IPS-11a (cell line): ENCODE data around the gene NXNL2.

Source experiments
- H3K4me3 ChIP-seq: one replicate; pipeline ENCODE4 v1.5.1; 2013; ENCODE audit warnings: low read depth, low read length, control low read depth

Gene NXNL2

DNA sequence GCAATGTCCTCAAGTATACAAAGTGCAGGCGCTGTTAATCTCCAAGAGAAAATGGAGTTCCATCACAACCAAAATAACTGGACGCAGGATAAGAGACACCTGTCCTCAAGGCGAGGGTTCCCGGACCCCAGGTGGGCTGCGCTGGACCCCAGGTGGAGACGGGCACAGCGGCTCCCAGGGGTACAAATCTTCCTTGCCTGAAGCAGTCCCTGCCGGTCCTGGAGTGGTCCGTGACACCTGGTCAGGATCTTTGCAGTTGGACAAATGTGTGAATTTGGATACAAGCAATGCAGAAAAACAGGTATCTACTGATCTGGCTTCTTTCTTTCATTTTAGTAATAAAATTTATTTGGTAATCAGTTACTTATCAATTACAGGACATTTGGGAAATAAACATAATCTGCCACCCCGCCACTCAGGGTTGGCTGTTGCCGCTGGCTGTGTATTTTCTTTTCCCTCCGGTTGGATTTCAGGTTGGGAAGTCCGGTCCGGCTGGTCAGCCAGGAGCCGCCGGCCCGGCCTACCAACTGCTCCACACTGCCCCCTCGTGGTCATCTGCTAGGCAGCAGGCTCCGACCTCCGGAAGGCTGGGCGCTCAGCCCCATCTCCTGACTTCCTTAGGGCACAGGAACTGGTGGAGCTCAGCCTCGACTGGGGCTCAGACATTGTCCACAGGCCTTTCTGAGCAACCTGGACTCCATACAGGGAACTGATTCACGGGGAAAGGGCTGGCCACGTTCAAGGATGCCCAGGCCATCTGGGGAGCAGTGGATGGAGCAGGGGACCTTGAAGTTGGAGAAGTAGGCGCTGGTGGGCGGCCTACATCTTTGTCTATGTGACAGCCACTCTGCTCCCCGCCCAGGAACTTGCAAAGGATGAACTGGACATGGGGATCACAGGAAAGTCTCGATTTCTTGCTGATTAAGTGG, 43.4 kb downstream of the NXNL2 start:
- H3K4me3 ChIP-seq = no peak overlapping the region

DNA sequence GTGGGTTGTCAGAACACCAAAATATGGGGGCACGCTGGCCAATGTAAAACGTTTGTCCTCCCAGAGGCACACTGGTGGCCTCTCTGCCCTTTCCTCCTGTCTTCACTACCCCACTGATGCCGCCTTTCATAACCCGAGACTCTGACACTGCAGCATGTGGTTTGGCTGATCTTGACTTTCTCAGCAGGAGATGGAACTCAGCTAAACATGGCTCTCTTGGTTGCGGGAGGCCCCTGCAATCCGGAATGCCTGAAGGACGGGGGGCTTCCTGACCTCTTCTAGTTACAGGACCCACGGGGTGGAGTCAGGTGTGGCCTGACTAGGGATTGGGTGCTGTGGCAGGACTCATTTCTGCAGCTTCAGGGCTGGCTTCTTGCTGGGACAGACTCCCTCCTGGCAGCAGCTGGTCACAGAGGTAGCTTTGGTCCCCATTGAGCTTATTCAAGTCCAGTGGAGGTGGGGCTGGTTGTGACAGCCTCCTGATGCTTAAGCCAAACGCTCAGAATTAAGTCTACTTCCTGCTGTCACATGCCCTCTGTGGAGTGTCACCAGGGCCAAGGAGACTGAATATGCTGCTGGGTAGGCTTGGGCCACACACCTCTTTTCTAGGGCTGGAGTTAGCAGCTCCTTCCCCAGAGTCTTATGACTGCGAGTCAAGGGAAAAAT, 44.2 kb downstream of the NXNL2 start:
- no peak overlapping the region for H3K4me3 ChIP-seq

DNA sequence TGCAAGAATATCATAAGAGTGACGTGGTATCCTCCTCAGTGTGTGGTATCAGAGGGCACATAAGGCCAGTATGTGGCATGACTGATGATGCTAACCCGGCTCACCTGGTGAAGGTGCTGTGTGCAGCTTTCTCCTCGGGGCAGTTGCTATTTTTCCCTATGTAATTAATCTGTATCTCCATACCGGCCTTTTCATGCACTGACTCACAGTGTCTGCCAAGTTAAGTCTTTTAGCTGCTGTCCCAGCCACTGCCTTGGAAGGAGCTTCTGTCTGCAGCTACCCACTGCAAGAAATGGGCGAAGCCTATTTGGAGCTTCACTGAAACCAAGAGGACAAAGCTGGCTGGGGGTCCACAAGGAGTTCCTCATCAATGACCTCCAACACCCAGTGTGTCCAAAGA, 46.0 kb downstream of the NXNL2 start:
- H3K4me3 ChIP-seq = no peak overlapping the region

DNA sequence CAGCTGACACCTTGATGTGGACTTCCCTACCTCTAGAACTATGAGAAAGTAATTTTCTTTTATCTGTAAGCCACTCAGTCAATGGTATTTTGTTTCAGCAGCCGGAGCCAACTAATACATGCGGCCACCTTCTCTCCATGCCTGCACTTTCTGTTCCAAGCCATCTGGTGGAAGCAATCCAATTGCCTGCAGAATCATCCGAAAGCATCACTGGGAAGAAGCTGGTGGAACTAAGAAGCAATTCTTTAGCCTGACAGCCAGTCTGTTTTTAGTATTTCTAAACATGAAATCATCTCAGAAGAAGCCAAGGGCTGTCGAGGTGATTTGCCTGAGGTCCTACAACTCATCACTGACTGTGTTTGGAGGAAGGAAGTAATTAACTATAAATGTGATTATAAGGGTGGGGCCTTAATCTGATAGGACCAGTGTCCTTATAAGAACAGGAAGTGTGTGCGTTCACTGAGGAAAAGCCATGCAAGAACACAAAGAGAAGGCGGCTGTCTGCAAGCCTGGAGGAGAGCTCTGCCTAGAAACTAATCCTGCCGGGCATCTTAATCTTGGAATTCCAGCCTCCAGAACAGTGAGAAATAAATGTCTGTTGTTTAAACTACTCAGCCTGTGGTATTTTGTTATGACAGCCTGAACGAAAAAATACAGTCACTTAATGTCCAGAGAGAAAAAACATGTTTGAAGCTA, 49.1 kb downstream of the NXNL2 start:
- H3K4me3 ChIP-seq = no peak overlapping the region

DNA sequence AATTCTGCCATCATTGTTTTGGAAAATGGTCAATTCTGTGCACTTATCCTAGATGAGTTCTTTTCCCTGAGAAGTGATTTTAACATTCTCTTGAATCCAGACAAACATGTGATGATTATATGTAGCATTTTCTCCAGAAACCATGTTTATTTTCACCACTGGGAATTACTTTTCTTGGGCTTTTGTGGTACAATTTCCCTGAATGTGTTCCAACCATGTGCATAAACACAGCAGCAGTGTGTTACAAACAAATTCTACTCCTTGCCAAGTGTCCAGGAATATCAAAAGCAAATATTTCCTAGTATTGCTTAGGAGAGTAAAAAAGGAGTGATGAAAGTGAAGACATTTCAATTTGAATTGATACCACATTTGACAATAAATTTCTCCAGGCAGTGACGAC, 50.4 kb downstream of the NXNL2 start:
- no peak overlapping the region for H3K4me3 ChIP-seq

DNA sequence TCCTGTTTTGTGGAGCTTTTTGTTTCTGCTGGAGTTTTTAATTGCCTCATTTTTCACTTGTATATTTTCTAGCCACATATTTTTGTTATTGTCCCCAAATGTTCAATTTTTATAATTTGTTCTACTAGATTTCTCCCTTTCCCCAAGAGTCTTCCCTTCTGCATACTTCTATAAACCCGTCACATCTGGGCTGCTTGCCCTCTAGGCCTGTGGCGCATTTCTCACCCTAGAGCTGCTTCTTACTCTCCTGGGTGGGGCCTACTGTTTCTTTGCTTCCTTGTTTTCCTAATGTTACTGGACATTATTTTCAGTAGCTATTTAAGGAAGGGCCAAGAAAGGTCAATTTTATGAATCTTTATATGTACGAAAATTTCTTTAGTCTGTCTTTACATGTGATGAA, 51.5 kb downstream of the NXNL2 start:
- H3K4me3 ChIP-seq = no peak overlapping the region

DNA sequence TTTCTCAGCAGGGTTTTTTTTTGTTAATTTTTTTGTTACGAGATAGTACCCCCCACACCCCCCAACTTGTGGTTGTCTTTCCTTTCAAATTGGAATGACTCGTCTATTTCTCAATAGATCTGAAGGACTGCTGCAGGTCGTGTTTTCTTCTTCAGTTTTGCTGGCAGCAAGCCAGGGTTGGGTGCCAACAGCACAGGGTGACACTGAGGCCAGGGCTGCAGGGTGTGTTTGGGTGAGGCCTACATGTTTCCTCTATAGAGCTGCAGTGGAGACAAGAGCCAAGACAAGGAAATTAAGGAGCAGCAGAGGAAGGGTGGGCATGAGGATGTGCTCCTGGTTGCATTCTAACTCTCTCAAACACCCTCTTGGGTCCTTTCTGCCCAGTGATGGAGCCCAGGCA, 52.2 kb downstream of the NXNL2 start:
- H3K4me3 ChIP-seq = no peak overlapping the region

DNA sequence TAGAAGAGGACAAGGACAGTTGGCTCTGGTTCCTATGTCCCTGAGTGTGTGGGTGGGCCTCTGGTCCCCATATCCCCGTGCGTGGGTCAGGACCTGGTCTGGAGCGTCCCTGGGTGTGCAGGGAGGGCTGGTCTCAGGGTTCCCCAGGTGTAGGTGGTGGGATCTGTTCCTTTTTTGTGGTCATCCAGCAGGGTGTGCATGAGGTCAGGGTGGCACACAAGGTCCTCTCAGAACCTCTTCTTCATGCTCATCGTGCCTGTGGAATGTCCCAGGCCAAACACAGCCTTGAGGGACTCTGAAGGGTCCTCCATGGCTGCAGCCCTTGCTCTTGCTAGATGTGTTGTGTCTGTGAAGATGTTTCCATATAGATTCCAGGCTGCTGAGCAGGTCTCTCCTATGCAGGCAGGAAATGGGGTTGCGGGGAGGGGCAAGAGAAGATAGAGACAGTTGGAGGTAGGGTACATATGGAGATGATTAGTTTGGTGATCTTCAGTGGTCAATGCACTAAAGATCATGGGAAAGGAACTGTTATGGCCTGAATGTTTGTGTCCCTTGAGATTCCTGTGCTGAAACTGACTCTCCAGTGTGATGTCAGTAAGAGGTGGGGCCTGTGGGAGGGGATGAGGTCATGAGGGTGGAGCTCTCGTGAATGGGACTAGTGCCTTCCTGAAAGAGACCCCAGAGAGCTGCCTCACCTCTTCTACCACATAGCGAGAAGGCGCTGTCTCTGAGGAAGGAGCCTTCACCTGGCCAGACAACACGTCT, 53.1 kb downstream of the NXNL2 start:
- H3K4me3 ChIP-seq = no peak overlapping the region

DNA sequence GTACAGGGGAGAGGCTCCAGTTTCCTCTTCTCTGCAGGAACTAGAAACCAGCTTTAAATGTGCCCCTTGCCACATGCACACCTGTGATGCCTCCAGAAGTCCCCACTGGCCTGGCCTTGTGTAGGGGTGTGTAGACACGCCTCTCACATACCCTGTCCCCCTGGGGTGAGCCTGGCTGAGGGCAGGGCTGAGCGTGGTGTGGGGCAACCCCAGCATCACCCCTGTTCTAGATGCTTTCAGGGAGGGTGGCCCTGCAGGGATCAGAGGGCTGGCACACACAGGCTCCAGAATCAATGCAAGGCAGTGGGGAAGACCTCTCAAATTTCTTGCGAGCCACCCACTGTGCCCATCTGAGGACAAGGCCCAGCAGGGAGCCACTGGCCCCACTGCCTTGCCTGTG, 54.7 kb downstream of the NXNL2 start:
- H3K4me3 ChIP-seq = no peak overlapping the region

DNA sequence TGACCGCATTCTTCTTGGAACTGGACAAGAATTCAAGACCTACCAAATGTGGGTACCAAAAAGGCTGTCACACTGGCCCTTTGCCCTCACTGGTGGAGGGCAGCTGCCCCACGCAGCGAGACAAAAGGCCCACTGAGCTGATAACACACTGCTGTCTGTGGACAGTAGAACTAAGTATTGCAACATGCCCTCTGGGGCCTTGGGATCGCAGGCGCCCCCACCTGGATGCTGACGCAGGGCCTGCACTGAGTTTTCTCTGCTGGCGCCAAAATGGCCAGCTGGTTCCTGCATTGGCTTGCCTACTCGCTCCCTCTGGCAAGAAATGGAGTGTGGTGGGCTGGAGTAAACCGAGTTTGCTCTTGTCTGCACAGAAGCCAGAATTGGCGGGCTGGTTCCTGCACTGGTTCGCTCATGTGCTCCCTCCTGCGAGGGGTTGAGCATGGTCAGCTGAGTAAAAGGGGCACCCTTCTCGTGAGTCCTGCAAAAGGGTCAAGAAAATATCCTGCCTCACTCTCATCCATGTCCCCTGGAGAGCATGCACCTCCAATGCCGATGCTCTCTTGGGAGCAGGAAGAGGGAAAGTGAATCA, 55.7 kb downstream of the NXNL2 start:
- no peak overlapping the region for H3K4me3 ChIP-seq

DNA sequence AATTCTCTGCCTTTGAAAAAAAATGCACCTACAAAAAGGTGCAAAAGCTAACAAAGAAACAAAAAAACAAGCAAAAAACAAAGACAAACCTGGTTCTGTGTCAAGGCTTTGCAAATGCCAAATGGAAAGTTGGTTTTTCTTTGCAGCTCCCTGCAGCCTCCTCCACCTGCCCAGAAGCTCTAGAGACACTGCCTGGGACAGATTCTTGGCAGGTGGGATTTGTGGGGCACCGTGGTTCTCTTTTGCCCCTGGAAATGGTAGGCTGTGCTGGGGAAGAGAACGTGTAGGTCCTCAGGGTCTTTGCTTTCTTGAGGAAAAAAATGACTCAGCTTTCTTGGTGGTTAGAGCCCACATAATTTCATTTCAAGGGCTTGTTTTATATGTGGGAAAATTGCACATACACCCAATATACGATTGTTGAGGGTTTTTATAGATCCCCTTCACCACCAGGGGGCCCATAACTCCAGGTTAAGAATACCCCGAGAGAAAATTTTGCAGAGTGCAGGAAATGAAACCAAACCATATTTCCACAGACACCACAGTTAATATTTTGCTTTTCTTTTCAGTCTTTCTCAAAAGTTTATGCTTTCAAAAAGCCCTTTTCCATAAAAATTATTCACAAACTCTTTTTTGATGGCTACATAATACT, 58.7 kb downstream of the NXNL2 start:
- no peak overlapping the region for H3K4me3 ChIP-seq
